GM21390 (cell line): ENCODE measurements around the gene IKZF1.

Experiments
- ATAC-seq: cut with Tn5 transposase; IDR thresholded peaks from one replicate; pipeline ENCODE4 v1.9.1; 2021; ENCODE audit not compliant: unreplicated experiment

The IKZF1 gene

GRCh38 chr7:50404392-50404791, 99.9 kb downstream of the IKZF1 start:
- no peak for ATAC-seq

DNA sequence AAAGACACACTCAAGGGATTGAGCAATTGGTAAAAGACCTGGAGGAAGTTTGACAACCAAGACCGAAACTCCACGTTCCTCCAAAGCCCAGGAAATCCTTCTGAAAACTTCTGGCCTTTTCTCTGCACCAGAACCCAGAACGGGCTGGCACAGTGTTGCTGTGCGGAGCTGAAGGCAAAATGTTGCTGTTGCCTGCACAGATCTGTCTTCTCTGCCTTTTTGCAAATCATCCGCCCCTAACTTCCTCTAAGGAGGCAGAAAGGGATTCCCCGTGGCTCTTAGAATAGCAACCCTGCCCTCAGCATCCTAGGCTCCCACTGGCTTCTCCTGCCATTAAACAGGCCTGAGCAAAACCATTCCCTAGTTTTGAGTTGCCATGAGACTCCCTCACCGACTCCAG, 100.7 kb downstream of the IKZF1 start:
- no peak for ATAC-seq

DNA sequence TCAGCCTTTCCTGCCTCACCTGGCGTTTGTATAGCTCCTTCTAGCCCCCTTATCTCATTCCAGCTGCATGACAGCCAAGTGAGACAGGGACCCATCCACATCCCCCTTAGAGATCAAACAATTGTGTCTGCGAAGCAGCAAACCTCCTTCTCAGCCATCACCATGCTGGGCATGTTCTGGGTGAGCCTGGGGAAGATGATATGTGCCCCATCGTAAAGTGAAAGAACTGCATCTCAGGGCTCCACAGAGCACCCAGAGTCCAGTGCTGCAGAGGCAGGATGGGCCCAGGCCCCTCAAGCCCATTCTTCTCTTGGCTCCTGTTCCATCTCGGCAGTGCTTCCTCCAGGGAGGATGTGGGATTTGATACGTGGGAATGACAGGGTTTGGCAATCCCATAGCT, 102.4 kb downstream of the IKZF1 start:
- no peak for ATAC-seq

DNA sequence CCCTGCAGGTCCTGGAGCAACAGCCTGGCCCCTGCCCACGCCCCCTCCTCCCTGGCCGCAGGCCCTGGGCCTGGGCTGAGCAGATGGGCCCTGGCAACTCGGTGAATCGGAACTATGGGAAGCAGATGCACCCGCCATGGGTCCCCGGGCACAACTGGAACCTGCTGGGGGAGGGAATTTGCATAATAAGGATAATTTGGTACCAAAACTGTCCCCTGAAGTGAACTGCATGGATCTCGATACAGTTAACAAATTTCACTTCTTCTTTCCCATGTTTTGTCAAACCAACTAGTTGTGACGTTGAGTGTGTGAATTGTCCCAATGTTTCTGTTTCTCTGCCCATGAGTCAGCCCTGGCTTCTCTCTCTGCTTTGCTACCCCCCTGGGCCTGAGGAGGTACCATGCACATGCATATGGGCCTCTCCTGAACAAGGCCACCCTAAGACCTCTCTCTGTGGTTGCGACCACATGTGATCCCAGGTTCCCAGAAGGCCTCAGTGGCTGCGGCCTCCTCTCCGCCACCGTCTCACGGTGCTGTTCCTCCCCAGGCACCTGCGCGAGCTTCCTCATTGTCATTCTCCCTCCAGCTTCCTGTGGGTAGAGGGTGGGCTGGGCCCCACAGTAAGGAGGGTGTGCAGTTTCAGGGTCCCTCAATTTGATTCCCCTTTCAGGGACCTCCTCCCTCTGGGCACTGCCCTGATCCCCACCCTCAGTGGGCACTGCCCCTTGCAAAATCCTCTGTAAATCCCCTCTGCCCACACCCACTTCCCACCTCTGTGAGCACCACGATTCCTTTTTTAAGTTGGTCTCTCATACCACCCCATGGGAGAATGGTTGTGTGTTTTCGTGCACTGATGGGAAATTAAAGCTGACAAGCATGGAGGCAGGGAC, 105.6 kb downstream of the IKZF1 start:
- ATAC-seq = peak; percentile 54

- ATAC-seq = no peak
These were observed 106.8 kb downstream of the IKZF1 start for GRCh38 chr7:50411332-50411731.

DNA sequence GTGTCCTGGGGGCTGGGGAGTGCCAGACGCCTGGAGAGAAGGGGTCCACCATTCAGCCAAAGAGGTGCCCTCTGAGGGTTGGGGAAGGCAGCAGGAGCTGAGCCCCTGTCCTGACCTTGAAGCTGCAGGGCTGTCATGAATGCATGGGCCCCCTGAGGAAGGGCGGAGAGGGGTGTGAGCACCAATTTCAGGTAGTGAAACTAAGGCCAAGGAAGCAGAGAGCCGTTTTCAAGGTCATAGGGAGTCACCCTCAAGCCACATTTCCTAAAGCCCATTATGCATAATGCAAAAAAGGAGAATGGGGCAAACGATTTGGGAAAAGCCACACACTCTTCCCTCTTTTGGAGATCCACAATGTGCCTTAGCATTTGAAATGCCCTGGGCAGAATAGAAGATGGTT, 108.5 kb downstream of the IKZF1 start:
- ATAC-seq = no peak

- ATAC-seq = no peak
These were observed 109.0 kb downstream of the IKZF1 start for GRCh38 chr7:50413561-50413960.

GRCh38 chr7:50415844-50416364, 111.4 kb downstream of the IKZF1 start:
- ATAC-seq = no peak

DNA sequence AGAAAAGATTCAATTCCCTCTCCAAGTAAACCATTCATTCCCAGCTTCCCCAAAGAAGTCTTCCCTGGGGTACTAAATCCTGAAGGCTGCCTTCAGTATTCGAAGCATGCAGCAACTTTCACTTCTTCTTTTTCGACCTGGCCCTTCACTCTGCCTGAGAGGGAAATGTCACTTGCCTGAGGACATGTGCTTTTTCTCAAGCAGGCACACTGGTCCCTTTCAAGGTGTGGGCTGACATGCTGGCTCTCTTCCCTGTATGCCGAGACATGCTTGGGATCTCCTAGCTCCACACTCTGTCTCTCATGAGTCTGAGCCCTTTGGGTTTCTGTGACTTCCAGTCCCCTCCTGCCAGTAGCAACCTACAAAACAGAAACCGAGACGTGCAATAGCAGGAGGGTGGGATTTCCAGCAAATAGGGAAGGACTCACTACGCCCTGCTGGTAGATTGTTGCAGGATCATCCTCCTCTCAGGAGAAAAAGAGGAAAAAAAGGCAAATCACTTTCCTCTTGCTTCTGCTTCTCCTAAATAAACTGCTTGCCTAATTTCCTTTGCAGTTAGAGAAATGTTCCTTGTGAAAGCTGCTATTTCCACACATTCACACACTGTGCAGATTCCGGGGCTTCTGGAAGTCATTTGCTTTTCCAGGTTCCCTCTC, 112.1 kb downstream of the IKZF1 start:
- ATAC-seq = peak; percentile 83

DNA sequence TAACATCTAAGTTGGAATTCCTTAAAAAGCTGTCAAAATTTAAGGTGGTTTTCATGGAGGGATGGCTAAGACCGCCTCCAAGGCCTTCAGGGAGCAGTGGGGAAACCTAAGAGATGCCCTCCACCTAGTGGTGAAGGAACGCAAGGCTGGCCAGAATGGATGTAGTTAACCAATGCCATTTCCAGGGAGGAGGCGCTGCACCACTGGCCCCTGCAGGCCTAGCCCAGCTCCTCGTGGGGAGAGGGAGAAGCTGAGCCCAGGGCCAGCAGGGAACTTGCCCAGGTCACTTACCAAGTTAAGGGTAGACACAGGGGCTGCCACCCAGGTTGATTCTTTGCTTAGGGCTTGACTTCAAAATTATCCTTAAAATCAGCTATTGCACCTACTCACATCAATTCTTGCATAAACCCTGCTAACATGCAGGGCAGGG, 113.6 kb downstream of the IKZF1 start:
- peak; percentile 80 for ATAC-seq

DNA sequence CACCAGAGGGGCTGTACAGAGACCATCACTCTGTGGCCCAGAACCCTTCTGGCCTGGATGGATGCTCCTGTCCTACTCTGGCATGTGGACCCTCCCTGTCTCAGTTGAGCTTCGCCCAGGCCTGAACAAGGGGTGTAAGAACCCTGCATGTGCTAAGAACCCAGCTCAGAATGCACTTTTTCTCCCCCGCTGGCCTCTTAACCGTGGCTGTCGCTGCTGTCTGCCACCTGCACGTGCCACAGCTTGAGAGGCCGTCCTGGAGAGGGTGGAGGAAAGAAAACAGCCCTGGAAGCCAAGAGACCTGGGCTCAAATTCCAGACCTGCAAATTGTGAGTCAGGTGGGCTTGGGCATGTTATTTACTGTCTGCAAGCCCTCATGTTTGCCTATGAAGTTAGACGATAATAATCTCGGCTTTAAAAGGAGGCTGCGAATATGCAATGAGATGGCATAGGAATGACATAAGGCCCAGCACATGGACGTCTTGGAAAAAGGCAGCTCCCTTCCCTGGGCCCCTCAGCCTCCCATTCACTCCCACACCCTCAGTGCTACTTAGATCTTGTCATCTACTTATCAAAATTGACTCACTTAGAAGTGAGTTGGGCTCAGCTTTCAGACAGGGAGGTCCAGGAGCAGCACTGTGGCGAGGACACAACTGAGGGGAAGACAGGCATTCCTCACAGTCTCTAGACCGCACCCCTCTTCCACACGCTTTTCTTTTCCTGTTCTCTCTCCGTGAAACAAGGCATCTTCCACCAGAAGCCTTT, 114.2 kb downstream of the IKZF1 start:
- no peak for ATAC-seq

DNA sequence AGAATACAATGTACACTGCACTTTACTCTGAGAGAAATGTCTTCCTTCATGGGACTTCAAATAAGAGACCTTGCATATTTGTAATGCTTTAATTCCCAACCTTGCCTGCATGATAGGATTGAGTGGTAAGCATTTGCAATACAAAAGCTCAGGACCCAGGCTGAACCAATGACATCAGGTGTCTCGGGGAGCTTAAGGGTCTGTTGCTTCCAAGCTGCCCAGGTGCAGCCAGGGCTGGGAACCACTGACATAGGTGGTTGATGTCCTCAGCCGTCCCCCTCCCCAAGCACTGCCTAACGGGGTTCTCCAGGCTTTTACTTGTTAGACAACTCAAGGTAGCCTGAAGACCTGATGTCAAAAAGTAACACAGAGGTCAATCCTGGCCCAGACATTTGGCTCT, 116.5 kb downstream of the IKZF1 start:
- no peak for ATAC-seq

DNA sequence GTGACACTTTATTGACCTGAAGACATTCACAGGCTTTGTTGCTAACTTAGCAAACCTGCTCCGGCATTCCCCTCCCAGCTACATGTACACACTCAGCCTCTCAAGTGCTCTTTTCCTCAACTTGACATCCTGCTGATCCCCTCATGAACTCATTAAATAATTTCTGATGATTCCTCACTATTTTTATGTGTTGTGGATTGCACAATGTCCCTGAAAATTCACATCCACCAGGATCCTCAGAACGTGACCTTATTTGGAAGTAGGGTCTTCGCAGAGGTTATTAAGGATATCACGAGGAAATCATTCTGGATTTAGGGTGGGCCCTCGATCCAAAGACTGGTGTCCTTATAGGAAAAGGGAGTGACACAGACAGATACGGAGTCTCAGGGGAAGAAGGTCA, 118.3 kb downstream of the IKZF1 start:
- ATAC-seq = no peak

DNA sequence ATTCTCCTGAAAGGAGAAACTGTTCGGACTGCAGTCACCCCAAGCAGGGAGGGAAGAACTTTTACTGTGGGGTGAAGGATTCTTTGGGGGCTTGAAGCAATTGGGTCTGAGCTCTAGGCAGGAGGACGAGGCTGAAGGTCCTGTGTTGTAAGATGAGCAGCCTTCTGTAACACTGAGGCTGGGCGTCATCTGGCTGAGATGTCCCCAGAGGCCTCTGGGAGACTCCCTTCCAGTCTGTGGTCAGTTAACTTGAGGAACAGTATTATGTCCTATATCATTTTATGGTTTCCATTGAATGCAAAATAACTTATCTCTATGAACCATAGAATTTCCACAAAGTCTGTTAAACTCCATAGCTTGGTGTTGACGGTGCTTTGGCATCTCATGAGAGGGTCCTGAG, 119.3 kb downstream of the IKZF1 start:
- no peak for ATAC-seq

DNA sequence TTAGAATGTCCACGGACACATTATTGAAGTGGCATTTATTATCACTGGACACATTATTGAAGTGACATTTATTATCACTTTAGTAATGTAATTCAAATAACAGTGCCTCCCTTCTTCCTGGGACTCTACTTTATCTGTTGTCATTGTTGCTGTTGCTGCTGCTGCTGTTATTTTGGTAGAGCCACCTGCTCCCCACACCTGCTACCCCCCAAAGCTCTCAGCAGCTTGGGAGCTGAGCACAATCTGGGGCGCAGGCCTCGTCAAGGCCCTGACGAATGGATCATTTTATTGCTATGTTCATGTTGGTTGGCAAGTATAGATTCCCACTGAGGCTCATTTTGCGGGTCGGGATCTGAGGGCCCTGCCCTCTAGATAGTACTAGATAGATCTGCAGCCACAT, 120.8 kb downstream of the IKZF1 start:
- no peak for ATAC-seq

GRCh38 chr7:50426280-50427045, 121.9 kb downstream of the IKZF1 start:
- ATAC-seq = no peak

GRCh38 chr7:50427518-50427917, 123.0 kb downstream of the IKZF1 start:
- no peak for ATAC-seq

- no peak for ATAC-seq
These were observed 124.4 kb downstream of the IKZF1 start for GRCh38 chr7:50428911-50429310.

DNA sequence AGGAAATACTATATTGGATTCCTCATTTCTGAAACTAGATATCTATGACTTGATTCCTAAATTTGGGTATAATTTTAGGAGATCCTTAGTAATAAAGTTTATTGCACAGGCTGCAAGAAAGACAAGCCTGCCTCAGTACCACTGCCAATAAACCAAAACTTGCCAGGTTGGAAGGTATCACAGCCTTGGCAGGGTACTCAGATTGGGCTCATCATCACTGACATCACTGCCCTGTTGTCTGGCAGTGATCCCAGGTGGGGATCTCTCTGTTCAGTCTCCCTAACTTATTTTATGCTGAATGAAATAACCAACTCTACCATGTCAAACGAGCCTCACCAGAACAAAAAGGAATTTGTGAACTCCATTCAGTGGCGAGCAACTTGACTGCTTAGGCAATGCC, 126.8 kb downstream of the IKZF1 start:
- ATAC-seq = no peak

GRCh38 chr7:50431722-50432305, 127.3 kb downstream of the IKZF1 start:
- ATAC-seq = no peak
